ENCODE measurements around the gene OR13C3. TPM values are rescaled to one million over a fixed set of nuclear protein-coding genes. Genes with fewer than 3 reads are reported as not detected.

The OR13C3 gene
- polyA plus RNA-seq, 3 donors, result not detected

DNA sequence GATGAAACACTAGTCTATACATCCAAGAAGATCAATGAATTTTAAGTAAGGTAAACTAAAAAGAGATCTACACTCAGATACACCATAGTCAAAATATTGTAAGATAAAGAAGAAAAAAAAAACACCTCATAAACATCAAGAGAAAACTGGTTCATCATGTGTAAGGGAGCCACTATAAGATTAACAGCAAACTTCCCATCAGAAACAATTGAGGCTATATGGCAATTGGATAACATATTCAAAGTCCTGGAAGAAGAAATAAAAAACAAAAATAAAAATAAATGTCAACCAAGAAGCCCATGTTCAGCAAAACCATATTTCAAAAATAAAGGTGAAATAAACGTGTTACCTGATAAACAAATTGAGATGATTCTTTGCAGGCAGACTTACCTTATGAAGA is 36.0 kb upstream of the OR13C3 start:
- intact Hi-C loops (cut with micrococcal nuclease), result no loop called here
- no peak for DNase-seq
- H2AFZ ChIP-seq (ENCODE audit: insufficient read depth, low read depth, low read length, poor library complexity, severe bottlenecking), result no peak overlapping the region
- TF ChIP-seq, protein P1, sequence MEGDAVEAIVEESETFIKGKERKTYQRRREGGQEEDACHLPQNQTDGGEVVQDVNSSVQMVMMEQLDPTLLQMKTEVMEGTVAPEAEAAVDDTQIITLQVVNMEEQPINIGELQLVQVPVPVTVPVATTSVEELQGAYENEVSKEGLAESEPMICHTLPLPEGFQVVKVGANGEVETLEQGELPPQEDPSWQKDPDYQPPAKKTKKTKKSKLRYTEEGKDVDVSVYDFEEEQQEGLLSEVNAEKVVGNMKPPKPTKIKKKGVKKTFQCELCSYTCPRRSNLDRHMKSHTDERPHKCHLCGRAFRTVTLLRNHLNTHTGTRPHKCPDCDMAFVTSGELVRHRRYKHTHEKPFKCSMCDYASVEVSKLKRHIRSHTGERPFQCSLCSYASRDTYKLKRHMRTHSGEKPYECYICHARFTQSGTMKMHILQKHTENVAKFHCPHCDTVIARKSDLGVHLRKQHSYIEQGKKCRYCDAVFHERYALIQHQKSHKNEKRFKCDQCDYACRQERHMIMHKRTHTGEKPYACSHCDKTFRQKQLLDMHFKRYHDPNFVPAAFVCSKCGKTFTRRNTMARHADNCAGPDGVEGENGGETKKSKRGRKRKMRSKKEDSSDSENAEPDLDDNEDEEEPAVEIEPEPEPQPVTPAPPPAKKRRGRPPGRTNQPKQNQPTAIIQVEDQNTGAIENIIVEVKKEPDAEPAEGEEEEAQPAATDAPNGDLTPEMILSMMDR (IDR thresholded peaks at IDR 0.05), result no peak
- Mint-ChIP-seq H3K36me3 (no peaks in the 10 kb centered on the region), H3K27me3 (ENCODE audit: low read depth in 3 of 3) (no peaks in the 10 kb centered on the region), H3K4me3 (no peak overlapping the region), H3K27ac (no peak overlapping the region), H3K9me3 (peaks cover 0 to 18% (median 11%) of the 10 kb centered on the region in 7 donors), H3K4me1 (no peaks in the 10 kb centered on the region)
- H3K79me2 ChIP-seq (ENCODE audit: insufficient read depth, low read length), result no peaks in the 10 kb centered on the region
- no peaks in the 10 kb centered on the region for H4K20me1 ChIP-seq (ENCODE audit: insufficient read depth, low read length)
- H3K9me3 ChIP-seq (replicated peaks in 1 of 2; ENCODE audit: control insufficient read depth in 1 of 2, insufficient read depth in 1 of 2, low read length in 2 of 2), result peaks cover 3 to 9% of the 10 kb centered on the region in 2 donors
- no peak overlapping the region for H3K9ac ChIP-seq (ENCODE audit: insufficient read depth, low read length, poor library complexity, severe bottlenecking)
- H3K36me3 ChIP-seq (replicated peaks in 1 of 2; ENCODE audit: control insufficient read depth in 1 of 2, insufficient read depth in 2 of 2, low read length in 2 of 2), result no peaks in the 10 kb centered on the region
- no peak overlapping the region for H3K4me2 ChIP-seq (replicated peaks; ENCODE audit: extremely low read depth, low read length, poor library complexity, severe bottlenecking)
- H3K4me1 ChIP-seq (ENCODE audit: control insufficient read depth in 1 of 2, insufficient read depth in 2 of 2, low read length in 2 of 2), result no peaks in the 10 kb centered on the region
- H3K27me3 ChIP-seq (ENCODE audit: control insufficient read depth in 2 of 2, insufficient read depth in 2 of 2, low read length in 2 of 2), result no peaks in the 10 kb centered on the region
- no peak overlapping the region for H3K27ac ChIP-seq (ENCODE audit: low read depth in 1 of 2, low read length in 2 of 2)
- H3K4me3 ChIP-seq (replicated peaks in 1 of 3; ENCODE audit: low read depth in 2 of 3, low read length in 3 of 3), result no peak overlapping the region
- no CpG with 5 or more reads among the region's 1 CpG for WGBS (ENCODE audit: insufficient coverage)

DNA sequence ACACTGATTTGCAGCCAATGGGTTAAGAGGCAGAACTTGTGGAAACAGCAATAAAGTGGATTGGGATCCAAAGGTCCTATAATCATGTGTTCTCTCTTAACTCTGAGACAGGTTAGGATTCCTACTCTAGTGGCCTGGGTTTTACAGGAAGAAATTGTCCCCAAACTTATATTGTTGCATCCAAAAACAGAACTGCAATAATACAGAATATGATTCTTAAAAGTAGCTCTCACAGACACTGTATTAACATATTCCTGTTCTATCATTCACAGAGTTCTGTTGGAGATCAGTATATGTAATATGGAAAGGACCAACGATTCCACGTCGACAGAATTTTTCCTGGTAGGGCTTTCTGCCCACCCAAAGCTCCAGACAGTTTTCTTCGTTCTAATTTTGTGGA is 32.2 kb upstream of the OR13C3 start, which contains the start of gene OR13C8:
OR13C8 (plus strand) TSS at position 301 of the 400 bp plus-strand sequence; CDS start at position 301, 0 bp downstream.
- intact Hi-C loops (cut with micrococcal nuclease), result no loop called here
- WGBS (ENCODE audit: insufficient coverage), result 100% methylated on average over 1 of the region's 4 CpGs
- peaks cover 0 to 2% (median 0%) of the 10 kb centered on the region in 3 donors for H3K27me3 Mint-ChIP-seq (ENCODE audit: low read depth in 3 of 3)
- H3K4me3 ChIP-seq (replicated peaks in 1 of 3; ENCODE audit: low read depth in 2 of 3, low read length in 3 of 3), result no peak within 1 kb of the TSS
- no peak within 1 kb of the TSS for H3K9ac ChIP-seq (ENCODE audit: insufficient read depth, low read length, poor library complexity, severe bottlenecking)
- no peaks in the 10 kb centered on the region for H4K20me1 ChIP-seq (ENCODE audit: insufficient read depth, low read length)
- TF ChIP-seq, protein P1 (IDR thresholded peaks at IDR 0.05), result no peak
- H3K4me3 Mint-ChIP-seq, result no peak within 1 kb of the TSS
- H3K36me3 ChIP-seq (replicated peaks in 1 of 2; ENCODE audit: control insufficient read depth in 1 of 2, insufficient read depth in 2 of 2, low read length in 2 of 2), result no peaks in the 10 kb centered on the region
- no peaks in the 10 kb centered on the region for H3K79me2 ChIP-seq (ENCODE audit: insufficient read depth, low read length)
- H3K27me3 ChIP-seq (ENCODE audit: control insufficient read depth in 2 of 2, insufficient read depth in 2 of 2, low read length in 2 of 2), result no peaks in the 10 kb centered on the region
- no peak within 1 kb of the TSS for H3K27ac Mint-ChIP-seq
- DNase-seq, result no peak
- H2AFZ ChIP-seq (ENCODE audit: insufficient read depth, low read depth, low read length, poor library complexity, severe bottlenecking), result no peak within 1 kb of the TSS
- H3K9me3 Mint-ChIP-seq, result peaks cover 0 to 18% (median 8%) of the 10 kb centered on the region in 7 donors
- H3K9me3 ChIP-seq (replicated peaks in 1 of 2; ENCODE audit: control insufficient read depth in 1 of 2, insufficient read depth in 1 of 2, low read length in 2 of 2), result peaks cover 3 to 9% of the 10 kb centered on the region in 2 donors
- no peak within 1 kb of the TSS for H3K27ac ChIP-seq (ENCODE audit: low read depth in 1 of 2, low read length in 2 of 2)
- H3K4me1 Mint-ChIP-seq, result no peaks in the 10 kb centered on the region
- H3K36me3 Mint-ChIP-seq, result no peaks in the 10 kb centered on the region
- H3K4me2 ChIP-seq (replicated peaks; ENCODE audit: extremely low read depth, low read length, poor library complexity, severe bottlenecking), result no peak within 1 kb of the TSS
- H3K4me1 ChIP-seq (ENCODE audit: control insufficient read depth in 1 of 2, insufficient read depth in 2 of 2, low read length in 2 of 2), result no peaks in the 10 kb centered on the region
